Endothelial cell of umbilical vein (primary cell): ENCODE data around the gene NALCN. TPM values are rescaled to one million over a fixed set of nuclear protein-coding genes. Genes with fewer than 3 reads are reported as not detected.

Experiments
- BruUV-seq: library from RNA; stranded (reverse); fragments of 400-500 nt; replicated peaks from 2 replicates; lab custom pipeline; 2021; lab: Mats Ljungman, UMichigan
- CTCF ChIA-PET: fragments of 300-600, 350-600 bp; sonication (Branson Sonifier 250); formaldehyde crosslinking; loops from one replicate; lab custom pipeline; 2021; ENCODE audit warnings: antibody characterized with exemption, inconsistent platforms; lab: Charles Lee
- POLR2A ChIA-PET: fragments of 300-600, 350-600 bp; sonication (Branson Sonifier 250); formaldehyde crosslinking; loops from one replicate; lab custom pipeline; 2021; ENCODE audit warnings: antibody characterized with exemption, inconsistent platforms; lab: Charles Lee
- DNase-seq: peaks from one replicate; pipeline ENCODE4 v3.0.0-alpha.2; 2011; ENCODE audit warnings: low read depth, low spot score
- FAIRE-seq: peaks from 2 replicates; lab custom pipeline; 2011; peaks lifted over from hg19 to GRCh38; lab: Jason Lieb, UNC
- H2AFZ ChIP-seq: 2 replicates; pipeline ENCODE4 v1.6.0; 2012; ENCODE audit warnings: low read depth, low read length, control low read depth, inconsistent platforms
- H3K27ac ChIP-seq: 2 replicates; pipeline ENCODE4 v1.5.1; 2011; ENCODE audit warnings: low read depth, mild to moderate bottlenecking, control low read depth, low read length, moderate library complexity; ENCODE audit not compliant: insufficient read depth
- H3K27me3 ChIP-seq, 2 experiments: 2 replicates each; pipeline versions ENCODE4 v1.6.0 to v1.6.1; 2011; ENCODE audit warnings: low read length in 2 of 2, mixed read lengths in 1 of 2; ENCODE audit not compliant: control insufficient read depth in 2 of 2, insufficient read depth in 2 of 2
- H3K36me3 ChIP-seq, 2 experiments: 2 replicates in 1 of 2; 3 replicates in 1 of 2; pipeline ENCODE4 v1.5.1; 2011; ENCODE audit warnings: low read length in 2 of 2, mild to moderate bottlenecking in 1 of 2, moderate library complexity in 1 of 2; ENCODE audit not compliant: control insufficient read depth in 2 of 2, insufficient read depth in 2 of 2; ENCODE audit errors: extremely low read depth in 1 of 2
- H3K4me1 ChIP-seq: 3 replicates; pipeline ENCODE4 v1.5.1; 2011; ENCODE audit warnings: mild to moderate bottlenecking, low read length; ENCODE audit not compliant: control insufficient read depth, insufficient read depth; ENCODE audit errors: extremely low read depth
- H3K4me2 ChIP-seq: 2 replicates; pipeline ENCODE4 v1.6.1; 2011; ENCODE audit warnings: low read length, control low read depth, mixed read lengths; ENCODE audit not compliant: insufficient read depth
- H3K4me3 ChIP-seq, 3 experiments: fragments of 200-600 bp in 1 of 3; sonication (generic), shearing (Covaris generic) in 1 of 3; replicated peaks in 1 of 3; 2 replicates each; pipeline ENCODE4 v1.5.1; 2011 to 2016; ENCODE audit warnings: control low read depth in 3 of 3, low read length in 3 of 3, mild to moderate bottlenecking in 2 of 3, inconsistent platforms in 1 of 3, low read depth in 1 of 3, moderate library complexity in 1 of 3; ENCODE audit not compliant: insufficient read depth in 1 of 3
- H3K79me2 ChIP-seq: 2 replicates; pipeline ENCODE4 v1.6.0; 2012; ENCODE audit warnings: low read length, inconsistent platforms; ENCODE audit not compliant: control insufficient read depth, insufficient read depth
- H3K9ac ChIP-seq: replicated peaks from 2 replicates; pipeline ENCODE3; 2011; ENCODE audit warnings: low read length, control low read depth; ENCODE audit not compliant: insufficient read depth; ENCODE audit errors: extremely low read depth
- H3K9me1 ChIP-seq: replicated peaks from 3 replicates; pipeline ENCODE4 v1.6.0; 2011; ENCODE audit warnings: mild to moderate bottlenecking, low read length; ENCODE audit not compliant: control insufficient read depth, insufficient read depth; ENCODE audit errors: extremely low read depth
- H3K9me3 ChIP-seq: replicated peaks from 2 replicates; pipeline ENCODE4 v1.5.1; 2012; ENCODE audit warnings: low read length, inconsistent platforms; ENCODE audit not compliant: control insufficient read depth, insufficient read depth
- H4K20me1 ChIP-seq: replicated peaks from 2 replicates; pipeline ENCODE3; 2011; ENCODE audit warnings: mild to moderate bottlenecking, low read length; ENCODE audit not compliant: control insufficient read depth, insufficient read depth; ENCODE audit errors: extremely low read depth
- CTCF ChIP-seq, 2 donors: IDR thresholded peaks; 1 replicate in 1 of 2; 2 replicates in 1 of 2; pipeline ENCODE4 v1.5.1; 2011; ENCODE audit warnings: low read length in 2 of 2, mild to moderate bottlenecking in 2 of 2, moderate library complexity in 2 of 2, control low read depth in 1 of 2, inconsistent platforms in 1 of 2, low read depth in 1 of 2; ENCODE audit not compliant: insufficient read depth in 1 of 2; ENCODE audit errors: extremely low read depth in 1 of 2
- EZH2 ChIP-seq: IDR thresholded peaks from 2 replicates; pipeline ENCODE4 v1.6.1; 2012; ENCODE audit warnings: borderline replicate concordance, low read depth, mild to moderate bottlenecking, moderate library complexity, low read length, inconsistent platforms; ENCODE audit not compliant: severe bottlenecking
- FOS ChIP-seq: IDR thresholded peaks from 2 replicates; pipeline ENCODE4 v1.6.1; 2011; ENCODE audit warnings: mild to moderate bottlenecking, low read length, moderate library complexity, borderline replicate concordance; ENCODE audit not compliant: insufficient read depth
- GATA2 ChIP-seq: IDR thresholded peaks from 2 replicates; pipeline ENCODE4 v1.7.0; 2011; ENCODE audit warnings: low read depth, mild to moderate bottlenecking, moderate library complexity, mixed read lengths, low read length; ENCODE audit not compliant: insufficient read length, insufficient read depth
- JUN ChIP-seq: IDR thresholded peaks from 2 replicates; pipeline ENCODE4 v1.6.1; 2011; ENCODE audit warnings: borderline replicate concordance, low read depth; ENCODE audit not compliant: insufficient read length, insufficient read depth
- MAX ChIP-seq: IDR thresholded peaks from 2 replicates; pipeline ENCODE4 v1.6.1; 2011; ENCODE audit not compliant: insufficient read depth, insufficient read length
- MYC ChIP-seq: IDR thresholded peaks from one replicate; pipeline ENCODE4 v1.6.1; 2011; ENCODE audit warnings: mild to moderate bottlenecking, low read depth, low read length
- POLR2A ChIP-seq: IDR thresholded peaks from 2 replicates; pipeline ENCODE4 v1.6.1; 2012; ENCODE audit warnings: low read depth, mild to moderate bottlenecking, control low read depth, low read length
- POLR2AphosphoS5 ChIP-seq: IDR thresholded peaks from 2 replicates; pipeline ENCODE4 v1.6.1; 2012; ENCODE audit warnings: low read depth, mild to moderate bottlenecking, control low read depth, low read length, moderate library complexity; ENCODE audit not compliant: insufficient read depth
- dilution Hi-C: fragments of 300-500 bp; cut with MboI; formaldehyde crosslinking; loops from one replicate; pipeline ENCODE4 v1.15.0; 2019; ENCODE audit warnings: low sequenced_read_pairs; ENCODE audit not compliant: extremely low pct_ligation_motif_present
- intact Hi-C: fragments of 100-400 bp; cut with micrococcal nuclease; formaldehyde crosslinking; loops from one replicate; pipeline ENCODE4 v1.10.0; 2022
- polyA plus RNA-seq, 4 experiments: library from polyadenylated mRNA; depleted of rRNA in 3 of 4; stranded (reverse) in 3 of 4; unstranded in 1 of 4; fragments of >200 nt; gene quantifications; 2 replicates each; pipeline versions ENCODE4 v1.2.1 to v1.2.3, GENCODE V29; 2011 to 2012; ENCODE audit warnings: missing spikeins in 1 of 4
- total RNA-seq: library from RNA; stranded (reverse); gene quantifications from 2 replicates; pipeline ENCODE4 v1.2.3, GENCODE V29; 2021

NALCN gene
- total and polyA plus RNA-seq, 2 donors (not counting 3 experiments of a cell fraction or from before 2014, with no cell fraction given): 3.3 to 4.4 TPM

- no TSS peak for BruUV-seq
- TF ChIP-seq JUN (no peak), POLR2A (no peak), GATA2 (no peak), FOS (no peak), MAX (no peak), CTCF (IDR thresholded peaks at IDR 0.05; ENCODE audit: extremely low read depth in 1 of 2, insufficient read depth in 1 of 2, low read depth in 1 of 2, low read length in 2 of 2) (no peak), POLR2AphosphoS5 (no peak), EZH2 (no peak), MYC (no peak)
- dilution Hi-C loops: no loop called here
- Histone ChIP-seq H3K4me3 (no peak overlapping the region), H4K20me1 (no peaks in the 10 kb centered on the region), H3K4me2 (no peak overlapping the region), H3K27ac (no peak overlapping the region), H2AFZ (no peak overlapping the region), H3K79me2 (no peaks in the 10 kb centered on the region), H3K27me3 (no peaks in the 10 kb centered on the region), H3K36me3 (no peaks in the 10 kb centered on the region), H3K9me1 (no peaks in the 10 kb centered on the region), H3K4me1 (no peaks in the 10 kb centered on the region), H3K9me3 (no peaks in the 10 kb centered on the region), H3K9ac (no peak overlapping the region)
- ChIA-PET POLR2A (no interaction called here), CTCF (no interaction called here)
- DNase-seq: no peak
- intact Hi-C loops: no loop called here
- no peak for FAIRE-seq
Measured at GRCh38 chr13:101291206-101291605, 125.1 kb downstream of the NALCN start.
